ENCODE data around the gene C10orf90.
A peak's percentile ranks its signal among the peaks of the same experiment; 100 is the strongest.
"Not testable (repeated sequence)": the region's sequence is repeated elsewhere in the genome, so short reads cannot be mapped to it uniquely, and the experiment has no call there.

The C10orf90 gene

GRCh38 chr10:126391192-126391885 lies 279.2 kb downstream of the C10orf90 start:
- DNase-seq (ENCODE audit: low read depth), result no peak

GRCh38 chr10:126390324-126390723 lies 280.2 kb downstream of the C10orf90 start:
- DNase-seq (ENCODE audit: low read depth), result no peak

- DNase-seq (ENCODE audit: low read depth), result peak; percentile 1
Measured at GRCh38 chr10:126387931-126388911, 282.3 kb downstream of the C10orf90 start, which contains the start of gene ADAM12. Gene ADAM12 (minus strand): TSS chr10:126388477. CDS start chr10:126388145, 332 bp downstream.

- DNase-seq (ENCODE audit: low read depth), result peak; percentile 2
Measured at GRCh38 chr10:126387041-126387921, 283.2 kb downstream of the C10orf90 start.

GRCh38 chr10:126384269-126384873 lies 286.1 kb downstream of the C10orf90 start:
- DNase-seq (ENCODE audit: low read depth), result no peak

GRCh38 chr10:126380352-126381076 lies 290.0 kb downstream of the C10orf90 start:
- no peak for DNase-seq (ENCODE audit: low read depth)

- DNase-seq (ENCODE audit: low read depth), result not testable (repeated sequence)
Measured at GRCh38 chr10:126379166-126379565, 291.3 kb downstream of the C10orf90 start.

GRCh38 chr10:126376956-126377355 lies 293.5 kb downstream of the C10orf90 start:
- DNase-seq (ENCODE audit: low read depth), result no peak

- no peak for DNase-seq (ENCODE audit: low read depth)
Measured at GRCh38 chr10:126375926-126376554, 294.5 kb downstream of the C10orf90 start.

GRCh38 chr10:126375299-126375698 lies 295.2 kb downstream of the C10orf90 start:
- no peak for DNase-seq (ENCODE audit: low read depth)
